Measurements from ENCODE around the gene MBD4.
A peak's percentile ranks its signal among the peaks of the same experiment; 100 is the strongest.
"Not testable (repeated sequence)": the region's sequence is repeated elsewhere in the genome, so short reads cannot be mapped to it uniquely, and the experiment has no call there.

Gene MBD4

DNA sequence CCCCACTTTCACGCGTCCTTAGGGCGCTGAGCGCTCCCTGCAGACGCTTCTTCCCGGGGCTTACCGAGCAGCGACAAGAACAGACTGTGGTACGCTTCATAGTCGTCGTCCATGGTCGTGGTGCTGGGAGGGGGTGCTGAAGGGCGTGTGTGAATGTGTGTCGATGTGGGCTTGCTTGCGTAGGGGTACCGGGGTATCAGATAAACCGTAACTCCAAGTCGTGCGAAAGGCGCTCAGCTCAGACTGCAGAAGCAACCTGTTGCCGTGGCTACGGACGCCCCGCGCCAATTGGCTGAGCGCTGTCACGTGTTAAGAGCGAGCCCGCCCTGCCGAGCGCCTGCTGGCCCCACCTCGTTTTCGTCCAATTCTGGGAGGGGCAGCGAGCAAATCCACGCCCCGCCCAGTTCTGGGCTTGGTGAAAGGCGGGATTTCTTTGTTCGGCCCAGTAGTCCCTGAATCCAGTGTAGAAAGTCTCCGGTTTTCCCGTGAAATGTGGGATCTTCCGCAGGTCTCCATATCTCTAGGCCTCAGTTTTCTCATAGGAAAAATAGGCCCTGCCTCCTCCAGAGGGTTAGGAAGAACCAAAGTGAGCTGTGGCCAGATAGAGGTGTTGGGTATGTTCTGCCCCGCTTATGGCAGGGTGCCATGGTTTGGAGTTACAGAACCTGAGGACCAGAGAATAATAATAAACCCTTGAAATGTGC is 11.2 kb downstream of the MBD4 start, which contains the start of gene EFCAB12:
EFCAB12 (minus strand) TSS at position 261 of the 704 bp plus-strand sequence; CDS start at position 113, 148 bp downstream.
- DNase-seq = peak; percentile 89

DNA sequence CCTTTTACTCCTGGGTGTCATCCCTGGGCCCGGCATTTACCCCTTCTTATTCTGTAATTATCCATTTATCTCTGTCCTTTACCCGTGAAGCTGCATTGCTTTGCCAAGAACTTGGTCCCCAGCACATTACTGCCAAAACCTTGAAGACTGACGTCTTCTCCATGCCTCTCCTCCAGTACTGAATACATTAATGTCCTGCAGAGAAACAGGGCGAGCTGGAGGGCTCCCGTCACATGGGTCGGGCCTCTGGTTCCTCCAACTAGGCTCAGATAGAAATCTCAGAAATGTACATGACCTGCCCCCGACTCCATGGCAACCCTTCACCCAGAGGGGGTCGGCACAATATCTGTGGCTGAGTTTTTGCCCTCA is 11.8 kb downstream of the MBD4 start:
- no peak for DNase-seq

DNA sequence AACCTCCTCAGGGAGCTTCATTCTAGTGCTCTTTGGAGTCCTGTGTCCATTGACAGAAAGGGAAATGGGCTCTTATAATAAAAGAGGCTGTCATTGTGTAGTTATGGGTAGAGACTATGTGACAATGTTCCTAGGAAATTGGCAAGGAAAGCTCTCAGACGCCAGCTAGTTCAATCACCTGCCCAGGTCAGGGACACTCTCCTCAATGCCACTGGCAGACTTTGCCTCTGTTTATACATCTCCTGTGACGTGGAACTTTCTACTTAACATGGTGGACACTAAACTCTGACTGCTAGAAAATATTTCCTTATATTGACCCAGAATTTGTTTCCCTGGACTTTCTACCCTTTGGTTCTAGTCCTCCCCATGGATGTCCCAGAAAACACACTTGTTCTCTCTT is 14.1 kb downstream of the MBD4 start:
- no peak for DNase-seq

DNA sequence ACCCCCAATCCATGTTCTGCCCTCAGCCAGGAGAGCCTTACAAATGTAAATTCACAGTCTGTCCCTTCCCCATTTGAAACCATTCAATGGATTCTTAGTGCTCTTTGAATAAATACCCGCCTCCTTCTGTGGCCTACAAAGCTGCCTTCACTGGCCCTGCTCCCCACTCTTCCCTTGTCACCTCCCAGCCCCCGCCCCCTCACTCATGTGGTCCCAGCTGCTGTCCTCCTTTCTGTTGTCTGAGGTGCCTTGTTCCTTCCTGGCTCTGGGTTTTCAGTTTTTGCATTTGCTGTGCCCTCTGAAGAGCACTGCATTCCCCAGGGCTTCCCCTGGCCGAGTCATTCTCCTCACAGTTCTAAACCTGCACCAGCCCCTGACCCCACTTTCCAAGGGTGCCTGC is 14.5 kb downstream of the MBD4 start:
- DNase-seq = no peak

DNA sequence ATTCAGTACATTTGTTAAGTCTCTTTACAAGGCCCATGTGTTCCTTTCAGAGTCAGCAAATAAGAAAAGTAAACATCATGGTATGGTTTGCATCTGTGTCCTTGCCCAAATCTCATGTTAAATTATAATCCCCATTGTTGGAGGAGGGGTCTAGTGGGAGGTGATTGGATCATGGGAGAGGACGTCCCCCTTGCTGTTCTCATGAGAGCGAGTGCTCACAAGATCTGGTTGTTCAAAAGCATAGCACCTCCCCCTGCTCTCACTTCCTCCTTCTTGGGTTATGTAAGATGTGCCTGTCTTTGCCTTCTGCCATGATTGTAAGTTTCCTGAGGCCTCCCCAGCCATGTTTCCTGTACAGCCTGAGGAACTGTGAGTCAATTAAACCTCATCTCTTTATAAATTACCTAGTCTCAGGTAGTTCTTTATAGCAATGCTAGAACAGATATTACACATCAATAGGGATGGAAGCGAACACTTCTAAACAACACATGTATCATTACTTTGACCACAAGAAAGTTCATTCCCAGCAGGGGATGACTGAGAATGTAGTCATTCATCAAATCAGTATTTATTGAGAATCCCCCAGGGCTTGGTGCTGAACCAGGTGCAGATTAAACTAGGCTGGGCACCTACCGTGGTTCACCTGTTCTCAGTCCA is 15.4 kb downstream of the MBD4 start:
- no peak for DNase-seq

DNA sequence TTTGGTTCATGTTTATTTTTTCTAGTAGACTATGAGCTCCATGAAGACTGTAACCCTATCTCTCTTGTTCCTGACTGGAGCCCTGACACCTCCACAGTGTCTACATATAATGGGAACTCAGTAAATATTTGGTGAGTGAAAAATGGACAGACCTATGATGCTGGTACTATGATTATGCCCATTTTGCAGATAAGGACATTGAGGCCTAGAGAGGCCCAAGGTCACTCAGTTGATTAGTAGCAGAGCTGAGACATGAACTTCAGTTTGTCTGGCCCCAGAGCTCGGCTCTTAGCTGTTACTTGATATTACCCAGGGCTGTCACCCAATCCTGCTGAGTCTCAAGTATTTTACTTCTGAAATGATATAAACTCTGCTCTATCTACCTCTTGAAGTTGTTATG is 16.9 kb downstream of the MBD4 start:
- no peak for DNase-seq

DNA sequence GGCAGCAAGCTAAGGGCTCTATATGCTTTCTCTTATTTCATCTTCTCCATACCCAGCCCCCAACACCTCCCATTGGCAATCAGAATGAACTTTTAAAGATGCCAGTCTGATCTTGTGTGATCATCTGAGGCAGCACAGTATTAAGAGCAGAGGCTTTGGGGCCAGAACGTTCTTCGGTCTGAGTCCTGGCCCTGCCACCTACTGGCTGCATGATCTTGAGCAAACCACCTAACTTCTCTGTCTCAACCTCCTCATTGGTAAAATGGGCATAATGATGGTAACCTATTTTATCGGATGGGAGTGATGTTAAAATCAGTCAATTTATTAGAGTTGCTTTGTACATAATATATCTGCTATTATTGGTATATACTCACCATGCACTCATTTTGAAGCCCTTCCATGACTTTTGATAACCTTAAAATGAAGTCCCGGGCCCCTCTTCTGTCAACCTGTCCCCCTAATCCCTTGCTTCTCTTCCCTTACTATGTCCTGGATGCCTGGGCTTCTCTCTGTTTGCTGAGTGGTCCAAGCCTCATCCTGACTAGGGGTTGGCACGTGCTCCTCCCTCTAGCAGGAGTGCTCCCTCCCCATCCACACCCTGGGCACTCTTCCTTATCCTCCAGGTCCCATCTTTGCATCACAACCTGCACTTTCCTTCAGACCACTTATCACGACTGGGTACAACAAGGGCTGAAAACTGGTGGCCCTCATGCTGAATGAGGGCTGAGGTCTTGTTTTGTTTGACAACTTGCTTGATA is 17.6 kb downstream of the MBD4 start:
- no peak for DNase-seq

DNA sequence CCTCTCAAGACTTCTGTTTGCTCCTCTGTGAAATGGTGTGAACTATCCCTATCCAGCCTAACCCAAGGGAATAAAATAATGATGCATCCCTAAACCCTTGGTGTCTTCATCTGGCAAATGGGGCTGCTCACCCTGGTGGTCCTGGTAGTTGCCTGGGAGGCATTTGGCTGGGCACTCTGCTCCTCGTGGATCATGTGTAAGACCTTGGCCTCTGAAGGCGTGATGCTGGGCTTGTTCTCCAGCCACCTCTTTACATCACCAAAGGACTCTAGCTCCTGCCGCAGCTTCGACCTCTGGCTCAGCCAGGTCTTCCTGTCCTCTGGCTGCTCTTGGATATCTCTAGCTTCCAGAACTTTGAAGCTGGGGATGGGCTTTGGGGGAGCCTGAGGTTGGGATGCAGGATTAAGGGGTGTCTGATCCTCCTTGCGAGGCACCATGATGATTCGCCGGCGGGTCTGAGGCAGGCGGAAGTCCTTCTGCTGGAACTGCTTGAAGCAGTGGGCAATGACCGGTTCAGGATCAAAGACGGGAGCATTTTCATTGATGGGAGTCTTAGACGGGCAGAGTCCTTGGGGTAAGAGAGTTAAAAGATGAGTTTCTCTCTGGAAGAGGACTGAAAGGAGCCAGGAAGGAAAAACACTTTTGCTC is 18.4 kb downstream of the MBD4 start:
- DNase-seq = no peak

DNA sequence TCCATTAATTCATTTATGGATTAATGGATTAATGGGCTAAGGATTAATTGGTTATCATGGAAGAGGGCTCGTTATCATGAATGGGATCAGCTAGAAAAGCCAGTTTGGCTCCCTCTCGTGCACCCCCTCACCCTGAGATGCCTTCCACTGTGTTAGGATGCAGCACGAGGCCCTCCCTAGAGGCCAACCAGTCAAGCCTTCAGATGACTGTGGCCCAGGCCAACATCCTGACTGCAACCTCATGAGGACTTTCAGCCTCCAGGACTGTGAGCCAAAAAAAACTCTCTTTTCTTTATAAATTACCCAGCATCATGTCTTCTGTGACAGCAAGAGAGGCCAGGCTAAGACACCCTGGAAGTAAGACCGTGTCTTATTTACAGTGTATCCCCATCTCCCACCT is 20.3 kb downstream of the MBD4 start:
- DNase-seq = no peak

DNA sequence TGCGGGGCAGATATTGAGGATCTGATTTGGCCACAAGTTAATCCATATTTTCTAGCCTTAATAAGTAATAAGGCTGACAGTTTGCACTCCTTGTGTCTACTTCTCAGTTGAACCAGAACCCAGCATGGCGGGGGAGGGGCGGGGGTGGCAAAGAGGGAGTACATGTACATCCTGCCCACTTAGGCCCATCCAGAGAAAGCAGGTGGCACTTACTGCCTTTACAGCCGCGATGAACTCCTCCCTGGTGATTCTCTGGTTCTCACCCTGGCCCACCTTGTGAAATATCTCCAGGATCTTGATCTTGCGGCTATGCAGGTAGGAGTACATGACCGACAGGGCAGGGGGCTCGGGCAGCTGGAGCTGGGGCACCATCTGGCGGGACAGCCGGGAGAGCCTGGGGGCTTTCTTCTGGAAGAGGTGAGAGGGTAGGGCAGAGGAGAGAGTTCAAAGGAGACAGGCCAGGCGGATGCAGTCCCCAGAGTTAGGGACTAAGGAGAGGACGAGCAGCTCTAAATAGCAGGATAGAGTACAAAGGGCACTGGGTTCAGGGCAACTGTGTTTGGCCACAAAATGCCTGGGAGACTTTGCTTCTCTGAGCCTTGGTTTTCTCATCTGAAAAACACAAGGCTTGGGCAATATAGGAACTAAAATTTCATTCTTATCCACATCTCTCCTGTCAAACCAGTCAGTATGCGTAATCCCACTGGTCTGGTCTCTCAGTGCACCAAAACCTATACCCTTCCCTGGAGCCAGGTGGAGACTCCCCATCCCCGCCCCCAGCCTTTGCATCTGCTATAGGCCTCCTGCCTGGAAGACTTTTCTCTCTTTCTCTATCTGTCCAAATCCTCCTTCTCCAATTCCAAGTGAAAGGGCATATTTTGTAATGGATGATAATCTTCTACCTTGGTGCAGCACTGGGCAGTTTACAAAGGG is 21.4 kb downstream of the MBD4 start:
- DNase-seq = no peak

DNA sequence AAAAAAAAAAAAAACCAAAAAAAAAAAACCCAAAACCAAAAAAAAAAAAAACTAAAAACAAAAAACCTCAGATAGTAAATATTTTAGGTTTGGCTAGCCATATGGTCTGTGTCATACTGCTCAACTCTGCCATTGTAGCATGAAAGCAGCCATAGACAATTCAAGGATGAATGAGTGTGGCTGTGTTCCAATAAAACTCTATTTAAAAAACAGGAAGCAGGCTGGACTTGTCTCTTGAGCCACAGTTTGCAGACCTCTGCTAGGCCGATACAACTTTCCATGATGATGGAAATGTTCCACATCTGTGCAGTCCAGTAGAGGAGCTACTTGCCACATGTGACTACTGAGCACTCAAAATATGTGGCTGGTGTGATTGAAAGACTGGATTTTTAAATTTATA is 22.4 kb downstream of the MBD4 start:
- no peak for DNase-seq

DNA sequence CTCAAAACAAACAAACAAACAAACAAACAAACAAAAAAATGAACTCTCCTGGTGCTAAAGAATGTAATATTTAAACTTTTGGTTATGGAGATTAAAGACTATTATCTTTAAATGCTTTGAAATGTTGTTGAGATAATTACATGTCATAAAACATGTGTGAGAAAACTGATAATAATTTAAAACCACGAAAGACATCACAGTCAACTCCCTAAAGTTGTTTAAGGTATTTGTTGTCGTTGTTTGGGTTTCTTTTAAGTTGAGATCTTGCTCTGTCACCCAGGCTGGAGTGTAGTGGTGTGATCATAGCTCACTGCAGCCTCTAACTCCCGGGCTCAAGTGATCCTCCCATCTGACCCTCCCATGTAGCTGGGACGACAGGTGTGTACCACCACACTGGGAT is 23.3 kb downstream of the MBD4 start:
- DNase-seq = no peak

DNA sequence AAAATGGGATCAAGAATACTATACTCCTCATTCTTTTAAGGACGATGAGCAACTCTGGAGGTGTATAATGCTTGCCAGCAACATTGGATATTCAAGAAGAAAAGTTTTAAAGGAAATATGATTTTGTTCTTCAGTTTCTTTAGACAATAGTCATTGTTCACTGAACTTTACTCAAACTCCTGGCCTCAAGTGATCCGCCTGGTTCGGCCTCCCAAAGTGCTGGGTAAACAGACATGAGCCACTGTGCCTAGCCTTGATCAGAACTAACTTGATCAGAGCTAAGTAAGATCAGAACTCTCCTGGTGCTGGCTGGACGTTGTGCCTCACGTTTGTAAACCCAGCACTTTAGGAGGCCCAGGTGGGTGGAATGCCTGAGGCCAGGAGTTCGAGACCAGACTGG is 23.9 kb downstream of the MBD4 start:
- no peak for DNase-seq

DNA sequence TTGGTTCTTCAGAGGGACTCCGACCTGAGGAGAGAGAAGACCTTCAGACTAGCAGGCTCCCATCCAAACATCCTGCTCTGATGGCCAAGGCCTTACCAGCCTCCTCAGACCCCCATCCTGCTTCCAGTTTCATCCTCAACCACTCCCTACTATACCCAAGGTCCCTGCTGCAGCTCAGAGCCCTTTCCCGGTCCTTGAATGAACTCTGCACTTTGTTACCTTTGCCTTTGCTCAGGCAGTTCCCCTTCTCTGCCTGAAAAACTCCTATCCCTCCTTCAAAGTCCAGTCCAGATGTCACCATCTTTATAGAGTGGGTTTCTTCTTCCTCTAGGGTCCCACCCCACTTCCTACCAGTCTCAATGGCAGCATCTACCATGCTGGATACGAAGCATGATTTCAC is 24.4 kb downstream of the MBD4 start:
- no peak for DNase-seq

DNA sequence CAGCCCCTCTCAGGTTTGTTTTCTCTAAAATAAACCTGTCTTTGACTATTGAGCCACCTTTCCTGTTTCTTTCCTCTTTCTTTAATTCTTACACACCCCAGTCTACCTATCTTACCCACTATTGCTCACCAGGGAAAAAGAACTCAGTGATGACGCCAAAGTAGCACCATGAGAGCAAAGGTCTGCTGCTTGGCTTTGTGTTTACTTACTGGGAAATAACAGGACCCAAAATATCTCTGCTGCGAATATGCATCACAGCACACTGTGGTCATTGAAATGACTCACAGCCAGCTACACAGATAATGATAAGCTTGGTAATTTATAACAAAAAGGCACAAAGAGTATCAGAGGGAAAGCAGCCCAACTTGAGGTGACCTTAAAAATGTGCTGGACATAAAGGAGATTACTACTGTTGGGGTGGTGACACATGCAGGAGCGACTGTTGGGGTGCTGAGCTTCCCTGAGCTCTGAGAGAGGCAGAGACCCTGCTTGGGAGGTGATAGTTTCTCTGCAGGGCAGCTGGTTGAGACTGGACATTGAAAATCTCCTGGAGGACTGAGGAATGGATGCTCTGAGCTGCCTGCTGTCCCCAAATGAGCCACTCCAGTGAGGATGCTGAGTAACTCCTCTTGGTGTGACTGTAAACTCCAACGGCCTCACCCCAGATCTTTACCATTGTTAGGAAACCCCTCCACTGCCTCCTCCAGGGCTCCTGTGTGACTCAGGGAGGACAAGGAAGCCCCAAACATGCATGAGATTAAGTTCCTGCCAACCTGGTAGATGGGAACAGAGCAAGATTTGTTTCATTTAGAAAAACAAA is 25.9 kb downstream of the MBD4 start:
- peak; percentile 67 for DNase-seq

DNA sequence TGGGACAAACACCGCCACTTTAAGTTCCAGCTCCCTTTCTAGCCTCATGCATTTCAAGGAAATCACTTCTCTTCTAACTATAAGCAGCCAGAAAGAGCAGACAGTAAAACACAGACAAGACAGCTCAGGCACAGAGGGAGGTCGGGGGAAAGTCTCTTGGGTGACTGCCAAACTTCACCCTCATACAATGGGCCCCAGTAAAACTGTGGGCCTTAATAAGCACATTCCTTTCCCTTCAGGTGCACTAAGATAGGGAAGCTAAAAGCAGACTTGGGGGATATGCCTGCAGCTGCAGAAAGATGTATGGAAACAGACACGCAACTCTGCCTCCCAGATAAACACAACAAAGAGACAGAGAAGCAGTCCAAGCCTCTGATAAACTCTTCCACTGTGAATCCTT is 26.5 kb downstream of the MBD4 start:
- not testable (repeated sequence) for DNase-seq

DNA sequence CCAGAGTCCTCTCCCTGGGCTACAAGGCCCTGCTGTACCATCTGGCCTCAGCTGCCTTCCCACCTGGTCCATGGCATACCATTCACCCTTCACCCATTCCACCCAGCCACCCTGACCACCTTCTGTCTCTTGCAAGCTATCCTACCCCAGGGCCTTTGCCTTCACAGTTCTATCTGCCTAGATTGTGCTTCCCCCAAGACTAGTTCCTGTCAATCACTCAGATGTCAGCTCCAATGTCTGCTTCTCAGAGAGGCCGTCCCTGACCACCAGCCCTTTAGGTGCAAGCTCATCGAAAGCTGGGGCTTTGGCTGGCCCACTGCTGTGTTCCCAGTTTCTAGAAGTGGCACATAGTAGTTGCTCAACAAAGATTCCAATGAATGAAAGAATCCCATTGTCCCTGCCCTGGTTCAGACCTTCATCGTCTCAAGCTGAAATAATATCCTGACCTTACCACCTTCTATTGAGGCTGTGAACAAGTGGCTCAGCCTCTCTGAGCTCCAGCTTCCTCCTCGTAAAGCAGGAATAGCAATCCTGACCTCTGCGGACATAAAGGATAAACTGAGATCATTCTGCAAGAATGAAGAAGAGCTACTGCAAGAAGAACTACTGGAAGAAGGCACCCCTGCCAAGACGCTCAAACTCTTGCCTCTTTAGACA is 27.1 kb downstream of the MBD4 start:
- DNase-seq = no peak

DNA sequence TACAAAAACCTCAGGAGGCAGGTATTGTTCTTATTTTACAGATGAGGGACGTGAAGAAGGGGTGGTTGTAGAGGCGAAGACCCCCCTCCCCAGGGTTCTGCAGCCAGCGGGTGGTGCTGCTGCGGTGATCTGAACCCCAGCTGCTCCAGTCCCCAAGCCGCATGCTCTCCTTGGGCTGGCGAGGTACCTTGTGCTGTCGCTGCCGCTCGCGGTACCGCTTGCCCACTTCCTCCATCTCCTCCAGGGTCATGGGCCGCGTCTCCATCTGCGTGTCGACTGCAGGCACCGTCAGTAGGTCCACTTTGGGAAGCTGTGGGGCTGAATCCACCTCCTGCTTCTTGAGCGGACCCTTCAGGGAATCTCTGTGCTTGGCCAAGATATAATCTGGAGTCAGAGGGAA is 28.8 kb downstream of the MBD4 start:
- no peak for DNase-seq

DNA sequence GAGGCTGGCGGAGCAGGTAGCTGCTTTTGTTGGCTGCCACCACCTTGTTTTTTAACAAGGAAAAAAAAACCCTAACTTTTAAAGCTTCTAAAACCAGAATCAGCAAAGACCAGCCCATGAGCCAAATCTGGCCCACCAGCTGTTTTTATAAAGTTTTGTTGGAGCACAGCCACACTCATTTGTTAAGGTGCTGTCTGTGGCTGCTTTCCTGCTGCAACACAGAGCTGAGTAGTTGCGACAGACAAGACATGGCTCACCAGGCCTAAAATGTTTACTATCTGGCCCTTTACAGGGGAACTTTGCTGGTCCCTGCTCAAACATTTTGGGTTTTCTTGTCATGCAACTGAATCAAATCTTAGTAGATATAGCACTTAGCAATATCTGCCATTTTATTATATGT is 30.2 kb downstream of the MBD4 start:
- DNase-seq = no peak

DNA sequence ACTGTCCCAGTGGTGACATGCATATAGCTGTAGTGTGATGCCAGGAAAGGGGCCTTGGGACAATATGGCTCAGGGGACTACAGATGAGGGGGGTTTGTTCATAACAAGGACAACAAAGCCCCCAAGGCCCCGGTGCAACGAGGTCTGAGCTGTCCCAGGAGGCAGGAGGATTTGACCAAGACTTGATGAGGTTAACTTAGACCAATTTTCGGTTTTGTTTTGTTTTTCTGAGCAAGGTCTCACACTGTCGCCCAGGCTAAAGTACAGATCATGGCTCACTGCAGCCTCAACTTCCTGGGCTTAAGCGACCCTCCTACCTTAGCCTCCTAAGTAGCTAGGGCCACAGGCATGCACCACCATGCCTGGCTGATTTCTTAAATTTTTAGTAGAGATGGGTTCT is 35.1 kb downstream of the MBD4 start:
- DNase-seq = no peak

DNA sequence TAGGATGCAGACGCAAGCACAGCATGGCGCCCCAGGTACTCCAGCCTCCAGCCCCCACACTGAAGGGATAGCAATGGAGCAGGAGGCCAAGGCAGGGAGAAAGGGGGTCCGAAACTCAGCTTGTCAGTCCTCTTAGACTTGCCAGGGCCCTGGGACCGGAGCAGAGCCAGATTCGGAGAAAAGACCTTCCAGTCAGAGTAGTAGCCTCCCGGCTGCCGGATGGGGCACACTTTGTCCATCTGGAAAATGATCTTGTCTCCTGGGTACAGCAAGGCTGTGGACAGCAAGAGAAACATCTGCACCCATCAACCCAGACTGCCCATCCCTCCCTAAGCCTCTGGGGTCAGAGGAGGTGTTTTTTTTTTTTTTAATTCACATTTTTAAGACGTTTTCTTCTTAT is 35.6 kb downstream of the MBD4 start:
- no peak for DNase-seq

Data from fibroblast of skin of right biceps (primary cell).